Heart left ventricle (tissue), 16 donors: ENCODE results near the gene CXXC1. TPM values are rescaled to one million over a fixed set of nuclear protein-coding genes. Genes with fewer than 3 reads are reported as not detected.

Source experiments
- ATAC-seq, 4 donors: fragments of 200-7000 bp; cut with Tn5 transposase; one replicate each; pipeline ENCODE4 v1.9.1; 2020 to 2022; ENCODE audit warnings: moderate library complexity in 4 of 4, mild to moderate bottlenecking in 3 of 4, moderate number of reproducible peaks in 1 of 4
- DNase-seq, 5 donors: peaks; one replicate each; pipeline ENCODE4 v3.0.0-alpha.2; 2020
- H3K27ac ChIP-seq, 12 donors: fragments of 200-600 bp; sonication (generic) in 4 of 12; one replicate each; pipeline versions ENCODE4 v1.5.0 to v1.8.0; 2016 to 2022; ENCODE audit warnings: mild to moderate bottlenecking in 2 of 12
- H3K27me3 ChIP-seq, 9 donors: fragments of 200-600 bp; sonication (generic) in 2 of 9; one replicate each; pipeline versions ENCODE4 v1.5.1 to v1.8.0; 2016 to 2022; ENCODE audit warnings: mild to moderate bottlenecking in 3 of 9
- H3K36me3 ChIP-seq, 9 donors: fragments of 200-600 bp; sonication (generic) in 2 of 9; one replicate each; pipeline versions ENCODE4 v1.5.0 to v1.8.0; 2018 to 2022; ENCODE audit warnings: mild to moderate bottlenecking in 2 of 9
- H3K4me1 ChIP-seq, 12 donors: fragments of 200-600 bp; sonication (generic) in 4 of 12; one replicate each; pipeline versions ENCODE4 v1.5.0 to v1.8.0; 2016 to 2022; ENCODE audit warnings: mild to moderate bottlenecking in 3 of 12
- H3K4me3 ChIP-seq, 12 donors: fragments of 200-600 bp; sonication (generic) in 4 of 12; one replicate each; pipeline versions ENCODE4 v1.5.0 to v1.8.0; 2017 to 2022; ENCODE audit warnings: mild to moderate bottlenecking in 9 of 12, moderate library complexity in 4 of 12
- H3K9me3 ChIP-seq, 12 donors: fragments of 200-600 bp; sonication (generic) in 4 of 12; one replicate each; pipeline versions ENCODE4 v1.5.0 to v1.8.0; 2016 to 2022; ENCODE audit warnings: mild to moderate bottlenecking in 1 of 12
- CTCF ChIP-seq, 12 donors: fragments of 200-600 bp; sonication (generic) in 4 of 12; IDR thresholded peaks; one replicate each; pipeline versions ENCODE4 v1.5.0 to v1.8.0; 2018 to 2022; ENCODE audit warnings: antibody characterized with exemption in 12 of 12, mild to moderate bottlenecking in 5 of 12
- POLR2A ChIP-seq, 2 donors: fragments of 450-650 bp; IDR thresholded peaks; one replicate each; pipeline ENCODE4 v1.6.1; 2017; ENCODE audit warnings: antibody characterized with exemption in 2 of 2, mild to moderate bottlenecking in 2 of 2, moderate library complexity in 2 of 2
- WGBS, 4 donors: extraction: QIAGEN DNeasy Blood & Tissue Kit in 2 of 4; methylation state at CpG; one replicate each; pipeline versions ENCODE4 v1.1.5 to v1.1.7; 2013 to 2018; 5-methylcytosine and 5-hydroxymethylcytosine counted together
- intact Hi-C, 10 donors: fragments of 100-400 bp; cut with DNase I; formaldehyde crosslinking; loops; one replicate each; pipeline versions ENCODE4 v1.11.1 to v1.14.2; 2022
- polyA plus RNA-seq, 2 donors: library from polyadenylated mRNA; stranded (reverse); fragments of 200-250 nt; gene quantifications; one replicate each; pipeline ENCODE4 v1.2.3, GENCODE V29; 2013
- total RNA-seq, 9 donors: library from RNA; depleted of rRNA in 2 of 9; stranded (reverse); fragments of >200 nt in 2 of 9; fragmentation: NEBNext Ultra II Directional in 3 of 9; extraction: Animal tissue kit (Norgen Biotek cat#: 25700) in 3 of 9; gene quantifications; one replicate each; pipeline versions ENCODE4 v1.1.0 to v1.2.4, GENCODE V29; 2016 to 2023
- donor health status: ischemic (EF 13 %, LVEDD 7.1; RV severe dilation, severe dysfunction).
- donor health status: healthy with polysubstance abuse.
- donor health status: DM: no; HTN: yes; CAD: no.
- donor health status: DM: no; HTN: no; CAD: no.
- donor health status: ischemic (EF 25% LVEDD 6.9; RV normal size, moderate dysfunction).
- donor health status: ischemic (EF 25% LVEDD 5.7; RV mildly dilated, moderate dysfunction).
- donor health status: healthy.
- donor health status: DM: yes; HTN: yes; CAD: no.
- donor health status: ischemic (EF 35%, LVEDD 5.7; RV mildly dilated, moderate dysfunction).
- donor health status: nonischemic (EF 11% LVEDD 7.7; RV severe dilation, severe dysfunction).
- donor health status: DM: yes; HTN: yes; CAD: no.
- donor health status: PGD.
- donor health status: ischemic (EF 29% LVEDD 5.4; RV normal size, mild dysfunction).
- donor health status: nonischemic (EF 23%, LVEDD 6.1; RV moderate dilation, normal function).

CXXC1 gene
- total and polyA plus RNA-seq, 11 donors, result 18.3 to 39.5 (median 34.5) TPM

GRCh38 chr18:50315100-50315871 lies 27.8 kb upstream of the CXXC1 start:
- no peak for ATAC-seq
- Histone ChIP-seq H3K4me1 (no peaks in the 10 kb centered on the region), H3K36me3 (no peaks in the 10 kb centered on the region), H3K4me3 (no peak overlapping the region), H3K27ac (no peak overlapping the region), H3K27me3 (peaks cover 0 to 14% (median 0%) of the 10 kb centered on the region in 9 donors), H3K9me3 (no peaks in the 10 kb centered on the region)
- WGBS, 4 donors, result 54 to 64% (median 58%) methylated on average over 5 of the region's 5 CpGs
- no peak for DNase-seq
- TF ChIP-seq POLR2A (IDR thresholded peaks at IDR 0.05) (no peak), CTCF (IDR thresholded peaks at IDR 0.05) (no peak)
- intact Hi-C loops, result loop anchor here in 1 of 10 donors (10.0 kb wide), 1 partner anchor 70 kb away; no protein-coding TSS in a partner anchor

- WGBS, 4 donors, result 49 to 59% (median 53%) methylated on average over 2 of the region's 2 CpGs
- intact Hi-C loops, result loop anchor here in 1 of 10 donors (10.0 kb wide), 1 partner anchor 69 kb away; no protein-coding TSS in a partner anchor
- no peak for DNase-seq
- Histone ChIP-seq H3K36me3 (no peaks in the 10 kb centered on the region), H3K27me3 (peaks cover 0 to 14% (median 0%) of the 10 kb centered on the region in 9 donors), H3K27ac (no peak overlapping the region), H3K4me3 (no peak overlapping the region), H3K4me1 (no peaks in the 10 kb centered on the region), H3K9me3 (no peaks in the 10 kb centered on the region)
- TF ChIP-seq CTCF (IDR thresholded peaks at IDR 0.05) (no peak), POLR2A (IDR thresholded peaks at IDR 0.05) (no peak)
- ATAC-seq, result no peak
Observed at GRCh38 chr18:50313873-50314460, 26.5 kb upstream of the CXXC1 start.

GRCh38 chr18:50313031-50313607 lies 25.6 kb upstream of the CXXC1 start:
- Histone ChIP-seq H3K4me3 (no peak overlapping the region), H3K27ac (no peak overlapping the region), H3K4me1 (peaks cover 0 to 7% (median 0%) of the 10 kb centered on the region in 12 donors), H3K27me3 (peaks cover 0 to 14% (median 0%) of the 10 kb centered on the region in 9 donors), H3K9me3 (no peaks in the 10 kb centered on the region), H3K36me3 (no peaks in the 10 kb centered on the region)
- WGBS, 4 donors, result 81 to 85% (median 81%) methylated on average over 2 of the region's 2 CpGs
- TF ChIP-seq CTCF (IDR thresholded peaks at IDR 0.05) (no peak), POLR2A (IDR thresholded peaks at IDR 0.05) (no peak)
- DNase-seq (no peak), ATAC-seq (no peak)
- intact Hi-C loops, result loop anchor here in 1 of 10 donors (10.0 kb wide), 1 partner anchor 68 kb away; no protein-coding TSS in a partner anchor
